Neural crest cell (in vitro differentiated cells): ENCODE results near the gene ELAVL1. TPM values are rescaled to one million over a fixed set of nuclear protein-coding genes. Genes with fewer than 3 reads are reported as not detected.

Source experiments
- DNase-seq: peaks from one replicate; pipeline ENCODE4 v3.0.0; 2021; ENCODE audit warnings: low read depth, mixed read lengths, low spot score
- H3K27ac Mint-ChIP-seq: one replicate; pipeline ENCODE4 v1.8.0; 2021; ENCODE audit warnings: mild to moderate bottlenecking, mixed read lengths; ENCODE audit not compliant: unreplicated experiment
- H3K27me3 Mint-ChIP-seq: 2 replicates; pipeline ENCODE4 v1.8.0; 2021; ENCODE audit warnings: low read depth, mild to moderate bottlenecking, mixed read lengths
- H3K36me3 Mint-ChIP-seq: 2 replicates; pipeline ENCODE4 v1.8.0; 2021; ENCODE audit warnings: low read depth, mild to moderate bottlenecking, mixed read lengths
- H3K4me1 Mint-ChIP-seq: 2 replicates; pipeline ENCODE4 v1.8.0; 2021; ENCODE audit warnings: mixed read lengths
- H3K4me3 Mint-ChIP-seq: one replicate; pipeline ENCODE4 v1.8.0; 2021; ENCODE audit warnings: mild to moderate bottlenecking, mixed read lengths
- H3K9me3 Mint-ChIP-seq: 2 replicates; pipeline ENCODE4 v1.8.0; 2021; ENCODE audit warnings: mixed read lengths
- total RNA-seq: library from RNA; stranded (reverse); gene quantifications from 2 replicates; pipeline ENCODE4 v1.2.1, GENCODE V29; 2021
- TF ChIP-seq, protein P1 (sequence below): fragments of 200-600 bp; sonication (generic); conservative IDR thresholded peaks from 2 replicates; pipeline ENCODE4 v1.5.0; 2021; ENCODE audit warnings: antibody characterized with exemption, mild to moderate bottlenecking

Gene ELAVL1
- total RNA-seq, 1 donor from 2014 or later, result 209 TPM

GRCh38 chr19:7941895-7942596 is 63.4 kb downstream of the ELAVL1 start:
- TF ChIP-seq, protein P1, sequence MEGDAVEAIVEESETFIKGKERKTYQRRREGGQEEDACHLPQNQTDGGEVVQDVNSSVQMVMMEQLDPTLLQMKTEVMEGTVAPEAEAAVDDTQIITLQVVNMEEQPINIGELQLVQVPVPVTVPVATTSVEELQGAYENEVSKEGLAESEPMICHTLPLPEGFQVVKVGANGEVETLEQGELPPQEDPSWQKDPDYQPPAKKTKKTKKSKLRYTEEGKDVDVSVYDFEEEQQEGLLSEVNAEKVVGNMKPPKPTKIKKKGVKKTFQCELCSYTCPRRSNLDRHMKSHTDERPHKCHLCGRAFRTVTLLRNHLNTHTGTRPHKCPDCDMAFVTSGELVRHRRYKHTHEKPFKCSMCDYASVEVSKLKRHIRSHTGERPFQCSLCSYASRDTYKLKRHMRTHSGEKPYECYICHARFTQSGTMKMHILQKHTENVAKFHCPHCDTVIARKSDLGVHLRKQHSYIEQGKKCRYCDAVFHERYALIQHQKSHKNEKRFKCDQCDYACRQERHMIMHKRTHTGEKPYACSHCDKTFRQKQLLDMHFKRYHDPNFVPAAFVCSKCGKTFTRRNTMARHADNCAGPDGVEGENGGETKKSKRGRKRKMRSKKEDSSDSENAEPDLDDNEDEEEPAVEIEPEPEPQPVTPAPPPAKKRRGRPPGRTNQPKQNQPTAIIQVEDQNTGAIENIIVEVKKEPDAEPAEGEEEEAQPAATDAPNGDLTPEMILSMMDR, result no peak
- H3K27me3 Mint-ChIP-seq, result no peaks in the 10 kb centered on the region
- DNase-seq, result no peak
- peak overlapping the region; percentile 12 for H3K27ac Mint-ChIP-seq
- H3K36me3 Mint-ChIP-seq, result peaks cover 6% of the 10 kb centered on the region
- H3K9me3 Mint-ChIP-seq, result no peaks in the 10 kb centered on the region
- H3K4me1 Mint-ChIP-seq, result peaks cover 24% of the 10 kb centered on the region
- H3K4me3 Mint-ChIP-seq, result peak overlapping the region; percentile 90

DNA sequence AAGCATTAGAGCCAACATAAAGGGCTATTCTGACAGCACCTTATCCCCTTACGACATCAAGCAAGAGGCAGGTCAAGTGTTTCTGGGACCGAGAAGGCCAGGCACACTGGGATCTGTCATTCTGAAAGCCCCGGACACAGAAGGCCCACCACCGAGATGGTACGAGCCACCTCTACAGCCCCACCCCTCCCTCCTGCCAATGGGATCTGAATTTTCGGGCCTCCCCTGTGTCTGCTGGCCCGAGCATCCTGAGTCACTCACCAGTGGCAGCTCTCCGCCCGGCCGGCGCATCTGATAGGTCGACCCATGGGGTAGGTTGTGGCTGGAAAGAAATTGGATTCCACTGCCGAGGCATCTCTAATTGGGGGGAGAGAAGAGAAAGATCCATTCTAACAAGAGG is 64.6 kb downstream of the ELAVL1 start:
- Mint-ChIP-seq H3K4me1 (peaks cover 24% of the 10 kb centered on the region), H3K27ac (no peak overlapping the region), H3K4me3 (peak overlapping the region; percentile 77), H3K27me3 (no peaks in the 10 kb centered on the region), H3K36me3 (peaks cover 6% of the 10 kb centered on the region), H3K9me3 (no peaks in the 10 kb centered on the region)
- TF ChIP-seq, protein P1, result no peak
- no peak for DNase-seq

DNA sequence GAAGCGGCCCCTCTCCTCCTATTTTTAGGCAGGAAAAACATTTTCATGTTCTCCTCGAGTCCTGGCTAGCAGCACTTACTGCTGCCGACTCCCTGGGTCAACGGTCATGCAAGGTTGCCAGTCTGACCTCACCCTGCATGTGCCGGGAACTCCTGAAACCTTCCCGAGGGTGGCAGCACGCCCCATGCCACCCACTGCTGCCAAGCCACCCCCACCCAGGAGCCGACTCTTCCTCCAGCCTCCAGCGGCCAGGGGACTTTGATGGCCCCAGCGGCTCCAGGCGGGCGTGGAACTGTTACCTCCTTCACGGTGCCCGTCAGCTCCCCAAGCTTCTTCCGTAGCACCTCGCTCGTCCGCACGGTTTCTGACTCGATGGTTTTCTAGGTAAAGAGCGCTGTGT is 70.7 kb downstream of the ELAVL1 start:
- TF ChIP-seq, protein P1, result no peak
- H3K4me1 Mint-ChIP-seq, result no peaks in the 10 kb centered on the region
- DNase-seq, result no peak
- H3K27ac Mint-ChIP-seq, result no peak overlapping the region
- H3K36me3 Mint-ChIP-seq, result peaks cover 2% of the 10 kb centered on the region
- no peak overlapping the region for H3K4me3 Mint-ChIP-seq
- no peaks in the 10 kb centered on the region for H3K9me3 Mint-ChIP-seq
- no peaks in the 10 kb centered on the region for H3K27me3 Mint-ChIP-seq

DNA sequence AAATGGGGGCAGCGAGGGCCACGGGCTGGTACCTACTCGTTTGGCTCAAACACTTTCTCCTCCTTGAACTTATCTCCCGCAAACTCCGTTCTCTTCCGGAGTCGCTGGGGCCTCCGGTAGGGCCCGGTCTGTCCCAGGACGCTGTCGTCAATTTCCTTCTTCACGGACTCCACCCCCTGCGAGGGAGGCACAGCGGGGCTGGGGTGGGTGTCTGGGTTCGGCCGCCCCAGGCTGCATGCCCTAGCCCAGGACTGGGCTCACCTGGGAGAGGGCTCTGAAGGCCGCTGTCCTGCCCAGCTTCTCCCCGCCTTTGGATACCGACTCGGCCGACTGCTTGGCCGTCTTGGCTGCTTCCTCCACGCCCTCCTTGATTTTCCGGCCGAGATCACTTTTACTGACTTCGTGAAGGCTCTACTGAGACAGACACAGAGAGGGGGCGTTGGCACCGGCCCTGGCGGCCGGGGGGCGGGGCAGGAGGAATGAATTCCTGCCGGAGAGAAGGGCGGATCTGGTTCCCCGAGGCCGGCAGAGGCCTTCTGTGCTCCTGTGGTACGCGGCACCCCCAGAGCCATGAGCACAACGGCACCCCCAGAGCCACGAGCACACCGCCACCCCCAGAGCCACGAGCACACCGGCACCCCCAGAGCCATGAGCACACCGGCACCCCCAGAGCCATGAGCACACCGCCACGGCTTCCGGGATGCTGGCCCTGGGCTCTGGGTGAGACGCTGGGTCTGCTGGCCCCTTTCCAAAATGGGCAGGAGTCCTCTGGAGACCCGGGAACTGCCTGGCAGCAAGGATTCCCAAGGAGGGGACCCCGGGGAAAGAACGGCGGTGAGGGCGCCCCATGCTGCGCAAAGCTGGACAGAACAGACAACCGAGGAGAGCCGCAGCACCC is 71.4 kb downstream of the ELAVL1 start:
- TF ChIP-seq, protein P1, result peak; percentile 7
- Mint-ChIP-seq H3K36me3 (peaks cover 2% of the 10 kb centered on the region), H3K27me3 (no peaks in the 10 kb centered on the region), H3K9me3 (no peaks in the 10 kb centered on the region), H3K4me3 (no peak overlapping the region), H3K27ac (no peak overlapping the region), H3K4me1 (peaks cover 2% of the 10 kb centered on the region)
- no peak for DNase-seq

DNA sequence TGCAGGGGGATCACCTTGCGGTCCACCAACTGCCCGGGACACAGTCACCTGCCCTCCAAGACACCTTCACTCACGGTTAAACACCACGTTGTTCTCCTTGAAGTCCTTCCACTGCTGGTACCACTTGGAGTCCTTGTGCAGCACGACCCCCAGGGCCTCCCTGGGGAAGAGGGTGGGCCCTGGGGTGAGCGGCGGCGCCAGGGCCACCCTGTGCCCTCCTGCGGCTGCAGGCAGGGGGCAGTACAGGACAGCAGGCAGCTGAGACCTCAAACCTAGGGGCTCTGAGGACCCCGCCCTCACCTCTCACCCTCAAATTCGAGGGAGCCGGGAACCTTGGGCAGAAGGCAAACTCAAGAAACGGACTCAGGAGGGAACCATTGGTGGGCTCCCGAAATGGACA is 72.0 kb downstream of the ELAVL1 start:
- no peak for DNase-seq
- Mint-ChIP-seq H3K4me3 (no peak overlapping the region), H3K4me1 (peaks cover 7% of the 10 kb centered on the region), H3K27me3 (no peaks in the 10 kb centered on the region), H3K36me3 (no peaks in the 10 kb centered on the region), H3K9me3 (no peaks in the 10 kb centered on the region), H3K27ac (no peak overlapping the region)
- TF ChIP-seq, protein P1, result peak; percentile 45
